ENCODE data around the gene PLK5.

The PLK5 gene

GRCh38 chr19:1511318-1512317 lies 12.3 kb upstream of the PLK5 start:
- peak overlapping the region; percentile 81 for H3K4me3 ChIP-seq (ENCODE audit: low read depth, low read length)
- no peak for TF ChIP-seq CTCF (IDR thresholded peaks at IDR 0.05; ENCODE audit: low read depth, low read length)

- H3K4me3 ChIP-seq (ENCODE audit: low read depth, low read length): peak within 1 kb of the TSS; percentile 81
- TF ChIP-seq CTCF (IDR thresholded peaks at IDR 0.05; ENCODE audit: low read depth, low read length): no peak
Measured at GRCh38 chr19:1512671-1513498, 11.0 kb upstream of the PLK5 start, which contains the start of gene ADAMTSL5. ADAMTSL5 (minus strand) TSS chr19:1513019; CDS start chr19:1510943, 2,076 bp downstream.

GRCh38 chr19:1513499-1514294 lies 10.2 kb upstream of the PLK5 start:
- peak overlapping the region; percentile 81 for H3K4me3 ChIP-seq (ENCODE audit: low read depth, low read length)
- TF ChIP-seq CTCF (IDR thresholded peaks at IDR 0.05; ENCODE audit: low read depth, low read length): peak; percentile 72

DNA sequence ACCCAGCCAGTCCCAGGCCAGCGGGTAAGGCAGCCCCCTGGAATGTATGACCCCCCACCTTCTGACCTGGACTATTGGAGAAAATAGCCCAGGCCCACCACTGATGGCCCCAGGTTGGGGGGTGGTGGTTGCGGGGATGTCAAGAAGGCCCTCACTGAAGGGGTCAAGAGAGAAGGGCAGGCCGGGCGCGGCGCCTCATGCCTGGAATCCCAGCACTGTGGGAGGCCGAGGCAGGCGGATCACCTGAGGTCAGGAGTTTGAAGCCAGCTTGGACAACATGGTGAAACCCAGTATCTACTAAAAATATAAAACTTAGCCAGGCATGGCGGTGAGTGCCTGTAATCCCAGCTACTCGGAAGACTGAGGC lies 9.6 kb upstream of the PLK5 start:
- TF ChIP-seq CTCF (IDR thresholded peaks at IDR 0.05; ENCODE audit: low read depth, low read length): no peak
- no peak overlapping the region for H3K4me3 ChIP-seq (ENCODE audit: low read depth, low read length)

DNA sequence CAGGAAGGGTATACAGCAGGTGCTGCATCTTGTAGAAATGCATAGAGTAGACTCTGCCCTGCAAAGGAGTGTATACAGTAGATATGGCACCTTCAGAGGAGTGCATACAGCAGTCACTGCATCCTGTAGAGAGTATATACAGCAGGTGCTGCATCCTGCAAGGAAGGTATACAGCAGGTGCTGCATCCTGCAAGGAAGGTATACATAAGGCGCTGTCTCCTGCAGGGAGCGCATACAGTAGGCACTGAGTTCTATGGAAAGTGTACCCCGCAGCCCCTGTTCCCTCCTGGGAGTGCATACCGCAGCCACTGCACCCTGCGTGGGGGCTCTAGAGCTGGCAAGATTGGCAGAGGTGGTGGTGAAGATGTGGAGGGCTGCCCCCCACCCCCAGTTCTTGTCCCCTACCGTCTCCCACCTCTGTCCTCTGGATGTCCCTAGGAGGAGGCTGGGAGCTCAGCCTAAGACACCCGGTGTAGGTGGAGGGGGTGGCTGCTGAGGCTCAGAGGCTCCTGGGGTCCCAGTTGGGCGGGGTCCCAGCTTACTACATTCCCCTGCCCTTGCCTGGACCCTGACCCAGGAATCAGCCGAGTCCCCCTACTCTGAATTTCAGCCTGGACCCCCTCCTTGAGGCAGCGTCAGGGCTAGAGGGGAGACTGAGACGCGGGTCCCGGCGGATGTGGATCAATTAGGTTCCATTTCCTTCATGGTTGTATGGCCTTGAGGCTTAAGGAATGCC lies 8.7 kb upstream of the PLK5 start:
- H3K4me3 ChIP-seq (ENCODE audit: low read depth, low read length): no peak overlapping the region
- TF ChIP-seq CTCF (IDR thresholded peaks at IDR 0.05; ENCODE audit: low read depth, low read length): no peak

DNA sequence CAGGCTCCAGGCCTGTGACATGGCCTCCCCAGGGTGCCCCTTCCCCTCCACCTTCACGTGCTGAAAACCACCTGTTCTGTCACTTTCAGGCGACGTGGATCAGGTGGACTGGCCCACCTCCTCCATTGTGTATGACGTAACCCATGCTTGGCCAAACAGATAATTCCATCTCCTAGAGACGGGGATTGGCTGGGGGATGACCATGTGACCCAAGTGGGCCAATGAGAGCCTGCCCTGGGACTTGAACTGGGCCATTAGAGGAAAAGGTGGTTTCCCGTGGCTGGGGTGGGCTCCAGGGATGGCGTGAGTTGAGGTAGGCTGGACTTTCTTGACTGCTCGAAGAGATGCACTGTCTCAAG lies 7.5 kb upstream of the PLK5 start:
- H3K4me3 ChIP-seq (ENCODE audit: low read depth, low read length): no peak overlapping the region
- no peak for TF ChIP-seq CTCF (IDR thresholded peaks at IDR 0.05; ENCODE audit: low read depth, low read length)
